ENCODE measurements around the gene PXK. TPM values are rescaled to one million over a fixed set of nuclear protein-coding genes. Genes with fewer than 3 reads are reported as not detected.

The PXK gene
- total RNA-seq, 2 donors from 2014 or later = 15.0 to 27.4 TPM

DNA sequence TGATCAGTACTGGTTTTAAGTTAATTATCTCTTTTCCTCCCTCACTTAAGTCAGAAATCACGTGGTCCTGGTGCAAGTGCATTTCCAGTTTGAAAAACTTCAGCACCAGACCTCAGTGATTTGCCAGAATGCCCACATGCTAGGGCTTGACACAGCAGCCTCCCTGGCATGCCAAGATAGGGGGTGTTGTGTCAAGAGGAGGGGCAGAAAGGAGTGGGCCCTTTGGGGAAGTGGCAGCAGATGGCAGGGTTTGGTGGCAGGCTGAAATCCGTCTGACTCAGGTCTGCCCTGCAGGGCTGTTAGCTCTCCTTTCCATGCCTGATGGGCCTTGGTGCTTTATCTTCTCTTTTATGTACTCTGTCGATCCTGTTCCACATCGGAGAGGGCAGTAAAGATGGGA, 23.4 kb downstream of the PXK start:
- Mint-ChIP-seq H3K9me3 (no peaks in the 10 kb centered on the region), H3K27ac (no peak overlapping the region), H3K36me3 (no peaks in the 10 kb centered on the region)
- ATAC-seq (no peak), DNase-seq (ENCODE audit: low spot score in 2 of 2) (no peak)

DNA sequence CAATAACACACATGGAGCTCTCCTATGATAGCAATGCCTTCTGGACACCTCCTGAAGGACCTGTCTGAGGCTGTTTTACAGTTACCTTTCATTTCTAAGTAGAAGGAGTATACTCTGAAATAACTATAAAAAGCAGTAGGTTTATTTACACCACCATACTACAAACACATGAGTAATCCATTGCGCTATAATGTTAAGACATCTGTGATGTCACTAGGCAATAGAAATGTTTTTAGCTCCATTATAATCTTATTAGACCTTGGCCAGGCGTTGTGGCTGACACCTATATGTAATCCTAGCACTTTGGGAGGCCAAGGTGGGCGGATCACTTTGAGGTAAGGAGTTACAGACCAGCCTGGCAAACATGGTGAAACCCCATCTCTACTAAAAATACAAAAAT, 24.7 kb downstream of the PXK start:
- DNase-seq (ENCODE audit: low spot score in 2 of 2) (no peak), ATAC-seq (no peak)
- no peaks in the 10 kb centered on the region for H3K9me3 Mint-ChIP-seq
- no peaks in the 10 kb centered on the region for H3K36me3 Mint-ChIP-seq
- no peak overlapping the region for H3K27ac Mint-ChIP-seq

DNA sequence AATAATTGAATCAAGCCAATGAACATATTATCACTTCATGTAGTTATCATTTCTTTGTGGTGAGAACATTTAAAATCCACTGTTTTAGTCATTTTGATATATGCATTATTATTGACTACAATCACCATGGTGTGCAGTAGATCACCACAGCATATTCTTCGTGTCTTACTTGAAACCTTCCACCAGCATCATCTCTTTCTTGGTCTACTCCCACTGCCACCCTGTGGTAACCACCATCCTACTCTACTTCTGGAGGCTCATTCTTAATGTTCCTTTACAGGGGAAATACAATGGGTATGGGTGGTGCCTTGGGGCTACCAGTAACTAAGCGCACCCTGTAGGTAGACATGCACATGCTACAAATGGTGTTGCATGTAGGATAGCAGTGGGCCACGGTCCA, 25.4 kb downstream of the PXK start:
- H3K27ac Mint-ChIP-seq = no peak overlapping the region
- DNase-seq (ENCODE audit: low spot score in 2 of 2) (no peak), ATAC-seq (peak; percentile 54 to 79)

DNA sequence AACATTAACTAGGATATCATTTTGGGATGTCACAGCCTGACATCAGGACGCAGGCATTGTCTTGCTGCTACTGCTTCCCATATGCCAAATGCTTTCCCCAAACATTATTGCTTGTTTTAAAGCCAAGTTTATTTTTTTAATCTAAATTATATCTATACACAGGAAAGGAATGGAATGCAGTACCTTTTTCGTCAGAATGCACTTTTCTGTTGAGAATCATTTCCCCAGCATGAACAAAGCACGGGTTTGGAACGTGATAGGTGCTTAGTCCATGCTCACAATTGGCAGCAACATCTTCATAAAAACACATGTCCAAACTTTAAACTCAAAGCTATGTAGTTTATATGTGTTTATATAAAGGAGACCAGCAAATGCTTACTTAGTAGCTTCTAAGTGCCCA, 26.1 kb downstream of the PXK start:
- H3K27ac Mint-ChIP-seq = peak overlapping the region in 1 of 2 donors; percentile 29
- no peaks in the 10 kb centered on the region for H3K9me3 Mint-ChIP-seq

More for the DNA sequence above, 25.4 kb downstream of the PXK start:
- H3K36me3 Mint-ChIP-seq = no peaks in the 10 kb centered on the region
- no peaks in the 10 kb centered on the region for H3K9me3 Mint-ChIP-seq

DNA sequence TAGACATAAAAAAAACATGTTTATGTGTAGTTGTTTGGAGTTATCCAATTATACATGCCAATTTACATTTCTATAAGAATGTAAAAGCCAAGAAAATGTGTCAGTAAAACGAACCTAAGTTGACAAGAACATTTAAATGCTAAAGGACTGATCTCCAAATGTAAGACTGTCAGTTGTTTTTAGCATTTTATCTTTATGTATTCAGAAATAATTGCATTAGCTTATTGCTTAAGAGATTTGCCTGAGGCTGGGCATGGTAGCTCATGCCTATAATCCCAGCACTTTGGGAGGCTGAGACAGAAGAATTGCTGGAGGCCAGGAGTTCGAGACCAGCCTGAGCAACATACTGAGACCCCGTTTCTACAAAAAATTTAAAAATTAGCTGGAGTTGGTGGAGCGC, 26.9 kb downstream of the PXK start:
- H3K27ac Mint-ChIP-seq = no peak overlapping the region
- no peaks in the 10 kb centered on the region for H3K9me3 Mint-ChIP-seq
- ATAC-seq (no peak), DNase-seq (ENCODE audit: low spot score in 2 of 2) (no peak)
- H3K36me3 Mint-ChIP-seq = peaks cover 0 to 11% of the 10 kb centered on the region in 2 donors

More for the DNA sequence above, 26.1 kb downstream of the PXK start:
- ATAC-seq (no peak), DNase-seq (ENCODE audit: low spot score in 2 of 2) (no peak)
- peaks cover 0 to 5% of the 10 kb centered on the region in 2 donors for H3K36me3 Mint-ChIP-seq

DNA sequence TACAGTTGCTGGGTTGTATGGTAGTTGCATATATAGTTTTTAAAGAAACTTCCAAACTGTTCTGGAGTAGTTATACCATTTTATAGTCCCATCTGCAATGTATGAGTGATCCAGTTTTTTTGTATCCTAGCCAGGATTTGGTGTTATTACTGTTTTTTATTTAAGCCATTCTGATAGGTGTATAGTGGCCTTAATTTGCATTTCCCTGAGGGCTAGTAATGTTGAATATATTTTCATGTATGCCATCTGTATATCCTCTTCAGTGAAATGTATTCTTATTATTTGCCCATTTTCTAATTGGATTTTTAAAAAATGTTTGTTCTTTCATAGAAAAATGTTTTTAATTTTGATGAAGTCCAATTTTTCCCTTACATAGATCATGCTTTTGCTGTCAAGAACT, 29.2 kb downstream of the PXK start:
- H3K36me3 Mint-ChIP-seq = peaks cover 0 to 24% of the 10 kb centered on the region in 2 donors
- no peaks in the 10 kb centered on the region for H3K9me3 Mint-ChIP-seq
- no peak for ATAC-seq
- no peak for DNase-seq (ENCODE audit: low spot score in 2 of 2)
- H3K27ac Mint-ChIP-seq = no peak overlapping the region

DNA sequence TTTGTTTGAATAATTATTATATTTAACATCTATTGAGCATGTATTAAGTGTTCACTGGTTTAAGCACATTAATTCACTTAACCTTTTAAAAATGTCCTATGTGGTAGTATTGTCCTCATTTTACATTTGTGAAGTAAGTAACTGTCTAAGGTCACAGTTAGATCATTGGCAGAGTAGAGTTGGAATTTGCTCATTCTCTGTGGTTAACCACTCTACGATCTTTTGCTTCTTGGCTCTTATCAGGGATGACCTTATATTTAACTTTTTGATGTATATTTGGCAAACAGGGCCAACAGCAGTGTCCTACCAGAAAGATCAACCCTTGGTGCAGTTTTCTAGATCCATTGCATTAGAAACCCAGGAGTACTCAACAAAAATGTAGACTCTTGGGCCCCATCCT, 34.0 kb downstream of the PXK start:
- ATAC-seq (peak in 1 of 2 donors; percentile 72), DNase-seq (ENCODE audit: low spot score in 2 of 2) (no peak)
- Mint-ChIP-seq H3K9me3 (no peaks in the 10 kb centered on the region), H3K36me3 (peaks cover 0 to 25% of the 10 kb centered on the region in 2 donors), H3K27ac (no peak overlapping the region)

DNA sequence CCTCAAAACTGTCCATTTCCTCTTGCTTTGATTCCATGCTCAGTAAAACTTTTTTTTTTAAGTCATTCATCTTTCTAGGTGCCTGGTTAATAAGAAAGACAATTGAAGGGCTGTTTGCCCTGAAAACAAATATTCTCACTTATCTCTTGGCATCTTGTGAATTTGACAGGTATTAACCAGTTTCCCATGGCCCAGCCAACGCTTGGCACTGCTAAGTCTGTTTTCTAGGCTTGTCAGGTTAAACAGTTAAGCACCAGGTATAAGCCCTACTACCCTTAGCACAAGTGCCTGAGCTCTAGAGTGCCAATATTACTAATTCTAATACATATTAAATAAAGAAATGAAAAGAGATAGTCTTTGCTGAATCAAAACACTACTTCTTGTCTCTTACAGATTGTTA, 36.3 kb downstream of the PXK start:
- DNase-seq (ENCODE audit: low spot score in 2 of 2) (no peak), ATAC-seq (no peak)
- Mint-ChIP-seq H3K9me3 (no peaks in the 10 kb centered on the region), H3K27ac (peak overlapping the region in 1 of 2 donors; percentile 40), H3K36me3 (peaks cover 0 to 18% of the 10 kb centered on the region in 2 donors)

DNA sequence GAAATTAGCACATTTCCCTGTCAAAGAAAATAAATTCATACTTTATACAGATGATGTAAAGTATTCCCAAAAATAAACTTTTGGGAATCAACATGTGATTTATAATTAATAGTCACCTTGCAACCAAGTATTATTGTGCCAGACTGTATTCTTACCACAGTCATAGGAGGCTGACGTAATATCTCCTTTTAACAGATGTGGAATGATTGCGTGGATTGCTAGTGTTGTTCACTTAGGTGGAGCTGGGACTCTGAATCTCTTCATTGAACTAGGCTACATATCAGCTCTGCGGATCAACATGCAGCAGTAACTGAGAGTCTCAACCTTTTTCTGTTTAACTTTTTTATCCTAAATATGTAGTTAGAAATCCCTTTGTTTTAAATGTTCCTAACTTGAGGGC, 37.2 kb downstream of the PXK start:
- Mint-ChIP-seq H3K9me3 (no peaks in the 10 kb centered on the region), H3K27ac (no peak overlapping the region), H3K36me3 (peaks cover 0 to 15% of the 10 kb centered on the region in 2 donors)
- ATAC-seq (no peak), DNase-seq (ENCODE audit: low spot score in 2 of 2) (no peak)

DNA sequence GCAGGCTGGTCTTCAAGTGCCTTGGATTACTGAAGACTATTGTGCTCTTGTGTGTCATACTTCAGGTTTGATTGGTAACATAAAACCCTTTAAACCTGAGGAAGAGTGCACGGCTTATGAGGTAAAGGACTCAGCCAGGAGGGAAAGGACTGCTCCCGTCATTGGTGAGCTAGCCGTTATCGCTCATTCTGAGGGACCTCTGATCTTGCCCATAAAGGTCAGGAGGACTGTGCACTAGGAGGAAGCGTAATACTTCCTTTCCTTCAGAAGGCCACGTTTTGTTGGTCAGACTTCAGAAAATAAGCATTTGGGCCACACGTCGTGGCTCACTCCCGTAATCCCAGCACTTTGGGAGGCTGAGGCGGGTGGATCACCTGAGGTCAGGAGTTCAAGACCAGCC, 37.7 kb downstream of the PXK start:
- no peak for ATAC-seq
- Mint-ChIP-seq H3K36me3 (peaks cover 0 to 15% of the 10 kb centered on the region in 2 donors), H3K9me3 (no peaks in the 10 kb centered on the region), H3K27ac (no peak overlapping the region)
- DNase-seq (ENCODE audit: low spot score in 2 of 2) = no peak

DNA sequence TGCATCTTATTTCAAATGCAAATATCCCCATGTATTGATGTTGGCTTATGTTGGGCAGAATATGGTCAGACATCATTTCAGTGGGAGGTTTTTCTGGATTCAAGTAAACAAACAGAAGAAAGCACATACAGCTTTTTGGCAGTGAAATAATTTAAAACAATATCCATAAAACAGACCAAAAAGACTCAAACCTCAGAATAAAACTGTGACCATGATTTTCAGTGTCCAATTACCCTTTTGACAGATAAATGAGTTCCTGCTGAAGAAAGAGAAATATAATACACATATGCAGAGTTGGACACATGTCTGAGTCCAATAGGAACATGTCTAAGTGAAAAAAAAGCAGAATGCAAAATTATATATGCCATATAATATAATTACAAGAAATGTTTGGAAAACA, 39.1 kb downstream of the PXK start:
- DNase-seq (ENCODE audit: low spot score in 2 of 2) (no peak), ATAC-seq (no peak)
- Mint-ChIP-seq H3K9me3 (no peaks in the 10 kb centered on the region), H3K27ac (no peak overlapping the region), H3K36me3 (peaks cover 0 to 3% of the 10 kb centered on the region in 2 donors)

DNA sequence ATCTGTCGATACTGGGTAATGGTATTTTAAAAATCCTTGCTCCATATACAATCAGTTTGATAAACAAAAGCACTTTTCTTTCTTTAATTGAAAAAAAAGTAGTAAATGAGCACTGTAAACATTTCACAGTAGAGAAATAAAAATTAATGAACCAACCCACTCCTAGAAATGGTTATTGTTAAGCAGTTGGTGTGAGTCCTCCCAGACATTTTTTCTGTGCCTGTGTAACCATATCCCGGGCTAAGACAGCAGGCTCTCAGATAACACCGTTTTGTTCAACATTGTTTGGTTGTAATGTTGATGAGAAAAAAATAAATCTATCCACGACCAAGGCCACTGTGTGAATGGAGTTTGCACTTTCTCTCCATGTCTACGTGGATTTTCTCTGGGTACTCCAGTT, 42.6 kb downstream of the PXK start:
- Mint-ChIP-seq H3K27ac (no peak overlapping the region), H3K36me3 (no peaks in the 10 kb centered on the region), H3K9me3 (no peaks in the 10 kb centered on the region)
- no peak for ATAC-seq
- no peak for DNase-seq (ENCODE audit: low spot score in 2 of 2)

DNA sequence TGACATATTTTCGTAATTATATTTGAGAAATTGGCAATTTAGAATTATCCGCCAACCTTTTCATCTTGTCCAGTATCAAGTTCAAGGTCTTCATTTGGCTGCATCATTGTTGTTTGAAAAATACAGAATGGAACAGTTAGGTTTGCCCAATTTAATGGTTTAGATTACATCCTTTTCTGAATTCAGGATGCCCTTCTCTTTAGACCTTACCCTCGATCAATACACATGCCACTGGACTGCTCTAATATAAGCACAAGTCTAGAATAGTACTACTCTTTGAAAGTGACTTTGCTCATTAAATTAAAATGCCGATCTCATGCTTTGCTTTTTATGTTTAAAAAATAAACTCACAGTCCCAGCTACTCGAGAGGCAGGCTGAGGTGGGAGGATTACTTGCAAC, 44.5 kb downstream of the PXK start:
- Mint-ChIP-seq H3K9me3 (no peaks in the 10 kb centered on the region), H3K36me3 (no peaks in the 10 kb centered on the region), H3K27ac (no peak overlapping the region)
- ATAC-seq (no peak), DNase-seq (ENCODE audit: low spot score in 2 of 2) (no peak)

DNA sequence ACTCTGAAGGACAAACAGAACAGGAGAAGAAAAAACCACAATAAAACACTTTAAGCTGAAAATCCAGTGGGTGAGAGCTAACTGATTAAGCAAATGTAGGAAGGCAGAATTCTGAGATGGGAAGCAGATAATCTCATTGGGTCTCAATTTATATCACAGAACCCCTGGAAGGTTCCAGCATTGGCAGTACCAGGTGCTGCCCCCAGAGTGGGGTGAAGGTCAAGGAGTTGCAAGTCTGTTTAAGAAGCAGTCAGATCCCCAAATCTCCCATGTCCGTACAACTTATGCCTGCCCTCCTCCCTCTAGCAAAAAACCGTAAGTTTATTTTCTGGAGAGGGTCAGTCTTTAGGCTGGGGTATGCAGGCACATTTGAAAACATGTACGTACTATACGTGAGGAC, 45.1 kb downstream of the PXK start:
- DNase-seq (ENCODE audit: low spot score in 2 of 2) = no peak
- Mint-ChIP-seq H3K9me3 (no peaks in the 10 kb centered on the region), H3K27ac (no peak overlapping the region), H3K36me3 (no peaks in the 10 kb centered on the region)
- ATAC-seq = no peak

DNA sequence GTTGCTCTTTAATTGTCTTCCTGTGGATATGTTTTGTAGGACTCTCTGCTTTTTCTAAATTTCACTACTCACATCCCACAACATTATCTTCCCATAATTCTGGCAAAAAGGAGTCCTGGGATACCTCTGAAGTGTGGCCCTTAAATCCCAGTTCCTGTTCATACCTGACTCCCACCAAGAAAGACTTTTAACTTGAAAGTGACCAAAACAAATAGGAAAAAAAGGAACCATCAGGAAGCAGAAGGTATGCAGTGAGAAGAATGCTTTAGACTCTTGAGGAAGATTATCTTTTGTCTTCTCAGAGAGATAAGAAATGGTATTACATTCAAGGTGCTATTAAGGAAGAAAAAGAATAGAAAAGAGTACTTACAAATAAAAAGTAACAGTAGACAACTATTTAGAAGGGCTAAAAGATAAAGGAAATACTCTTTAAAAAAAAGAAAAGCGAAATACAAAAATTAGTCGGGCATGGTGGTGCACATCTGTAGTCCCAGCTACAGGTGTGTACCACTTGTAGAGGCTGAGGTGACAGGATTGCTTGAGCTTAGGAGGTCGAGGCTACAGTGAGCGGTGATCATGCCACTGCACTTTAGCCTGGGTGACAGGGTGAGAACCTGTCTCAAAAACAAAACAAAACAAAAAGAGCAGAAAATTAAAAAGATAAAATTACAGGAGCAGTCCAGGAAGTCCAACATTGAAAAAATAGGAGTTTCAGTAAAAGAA, 46.8 kb downstream of the PXK start:
- DNase-seq (ENCODE audit: low spot score in 2 of 2) (no peak), ATAC-seq (no peak)
- H3K36me3 Mint-ChIP-seq = no peaks in the 10 kb centered on the region
- no peaks in the 10 kb centered on the region for H3K9me3 Mint-ChIP-seq
- H3K27ac Mint-ChIP-seq = no peak overlapping the region

DNA sequence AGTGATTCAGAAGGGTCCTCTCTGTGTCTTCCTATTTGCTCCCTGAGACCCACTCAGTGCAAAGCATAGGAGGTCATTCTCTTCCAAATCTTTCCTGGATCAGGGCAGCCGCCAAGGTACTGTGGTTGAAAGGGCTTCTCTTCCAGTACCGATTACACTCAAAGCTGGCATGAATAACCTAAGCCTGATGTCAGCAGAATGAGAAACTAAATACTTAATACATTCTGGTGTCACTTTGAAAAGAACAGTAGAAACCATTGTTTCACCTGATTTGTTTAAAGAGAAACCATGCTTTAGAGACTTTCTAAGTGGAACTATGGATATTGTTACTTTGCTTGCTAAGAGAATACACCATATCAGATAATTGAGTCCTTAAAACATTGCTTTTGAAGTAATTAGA, 50.8 kb downstream of the PXK start:
- no peak overlapping the region for H3K27ac Mint-ChIP-seq

DNA sequence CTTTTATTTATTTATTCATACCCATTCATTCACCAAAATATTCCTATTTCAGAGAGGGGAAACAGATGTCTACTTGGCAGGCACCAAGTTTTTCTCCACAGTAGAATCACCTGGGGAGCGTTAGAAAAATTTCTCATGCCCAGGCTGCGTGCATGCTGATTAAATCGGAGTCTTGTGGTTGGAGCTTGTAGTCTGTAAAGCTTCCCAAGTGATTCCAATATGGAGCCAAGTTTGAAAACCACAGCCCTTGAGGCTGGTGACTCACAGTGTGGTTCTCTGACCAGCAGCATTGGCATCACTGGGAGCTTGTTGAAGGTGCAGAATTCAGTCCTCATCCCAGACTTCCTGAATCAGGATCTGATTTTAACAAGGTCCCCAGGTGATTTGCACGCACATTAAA, 51.2 kb downstream of the PXK start:
- Mint-ChIP-seq H3K27ac (no peak overlapping the region), H3K9me3 (no peaks in the 10 kb centered on the region), H3K36me3 (no peaks in the 10 kb centered on the region)
- no peak for DNase-seq (ENCODE audit: low spot score in 2 of 2)
- no peak for ATAC-seq

More for the DNA sequence above, 50.8 kb downstream of the PXK start:
- Mint-ChIP-seq H3K9me3 (no peaks in the 10 kb centered on the region), H3K36me3 (no peaks in the 10 kb centered on the region)
- ATAC-seq (no peak), DNase-seq (ENCODE audit: low spot score in 2 of 2) (no peak)

DNA sequence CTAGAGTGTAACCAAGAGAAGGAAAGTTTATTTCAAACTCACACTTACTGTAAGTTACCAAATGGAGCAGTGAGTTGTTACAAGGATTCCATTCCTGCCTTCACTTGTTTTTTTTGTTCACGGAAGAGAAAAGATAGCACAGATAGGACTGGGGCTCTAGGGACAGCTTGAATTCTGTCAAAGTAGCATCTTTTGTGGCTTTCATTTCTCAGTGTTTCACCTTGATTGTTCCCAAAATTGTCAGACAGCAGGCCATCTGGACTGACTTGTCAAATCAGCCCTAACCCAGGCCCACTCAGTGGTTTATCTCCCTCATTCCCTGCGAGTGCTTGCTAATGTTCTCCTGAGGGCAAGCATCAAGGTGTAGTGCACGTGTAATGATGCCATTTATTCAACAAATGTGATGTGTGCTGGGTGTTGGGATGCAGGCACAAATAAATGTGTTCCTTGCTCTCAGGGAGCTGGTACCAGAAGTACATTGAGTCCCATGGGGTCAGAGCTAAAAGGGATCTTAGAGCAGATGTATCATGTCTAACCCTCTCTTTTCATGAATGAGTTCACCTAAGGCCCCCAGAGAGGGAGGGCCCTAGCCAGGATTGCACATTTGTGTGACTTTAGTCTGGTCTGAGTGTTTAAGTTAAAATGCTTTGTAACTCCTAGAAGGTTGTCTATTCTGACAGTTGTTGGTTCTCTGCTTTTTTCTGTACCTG, 51.8 kb downstream of the PXK start:
- Mint-ChIP-seq H3K27ac (peak overlapping the region in 1 of 2 donors; percentile 52), H3K9me3 (no peaks in the 10 kb centered on the region), H3K36me3 (no peaks in the 10 kb centered on the region)
- DNase-seq (ENCODE audit: low spot score in 2 of 2) (no peak), ATAC-seq (no peak)
